HG02973 (cell line): Measurements from ENCODE around the gene ZNF385B.
"Not testable (repeated sequence)": the region's sequence is repeated elsewhere in the genome, so short reads cannot be mapped to it uniquely, and the experiment has no call there.

Source experiments
- ATAC-seq: cut with Tn5 transposase; IDR thresholded peaks from one replicate; pipeline ENCODE4 v1.9.1; 2021; ENCODE audit warnings: moderate library complexity; ENCODE audit not compliant: unreplicated experiment

Gene ZNF385B

DNA sequence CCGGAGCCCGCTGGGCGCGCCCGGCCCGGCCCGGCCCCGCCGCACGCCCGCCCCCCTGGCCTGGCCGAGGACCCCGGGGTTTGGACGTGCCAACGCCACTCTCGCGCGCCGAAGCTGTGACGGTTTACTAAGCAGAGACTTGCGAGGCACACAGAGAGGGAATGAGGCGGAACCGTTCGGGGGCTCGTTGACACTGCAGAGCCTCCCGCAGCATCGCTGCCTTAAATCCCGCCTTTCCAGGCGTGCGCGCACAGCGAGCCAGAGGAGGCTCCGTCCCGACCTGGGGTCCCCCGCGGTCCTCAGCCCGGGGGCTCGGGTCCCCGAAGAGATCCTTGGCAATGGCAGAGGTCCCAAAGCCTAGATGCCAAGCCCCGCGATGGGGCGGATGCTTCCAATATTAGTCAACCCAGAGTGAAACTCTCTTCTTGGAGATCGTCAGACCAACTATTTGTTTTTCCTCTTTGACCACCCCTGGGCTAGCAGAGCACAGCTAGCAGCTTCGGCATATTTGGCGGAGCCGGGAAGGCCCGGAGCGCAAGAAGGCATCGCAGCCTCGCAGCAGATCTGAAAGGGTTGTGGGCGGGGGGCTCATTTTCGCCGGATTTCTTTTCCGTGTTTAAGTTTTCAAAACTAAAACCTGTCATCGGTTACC is at the start of gene ZNF385B:
ZNF385B (minus strand) TSS at position 197 of the 652 bp plus-strand sequence.
- ATAC-seq: peak; percentile 46

GRCh38 chr2:179910735-179911113 is 49.3 kb upstream of the ZNF385B start:
- no peak for ATAC-seq

GRCh38 chr2:179909845-179910734 is 48.7 kb upstream of the ZNF385B start:
- no peak for ATAC-seq

- no peak for ATAC-seq
Measured at GRCh38 chr2:179900655-179901054, 39.2 kb upstream of the ZNF385B start.

DNA sequence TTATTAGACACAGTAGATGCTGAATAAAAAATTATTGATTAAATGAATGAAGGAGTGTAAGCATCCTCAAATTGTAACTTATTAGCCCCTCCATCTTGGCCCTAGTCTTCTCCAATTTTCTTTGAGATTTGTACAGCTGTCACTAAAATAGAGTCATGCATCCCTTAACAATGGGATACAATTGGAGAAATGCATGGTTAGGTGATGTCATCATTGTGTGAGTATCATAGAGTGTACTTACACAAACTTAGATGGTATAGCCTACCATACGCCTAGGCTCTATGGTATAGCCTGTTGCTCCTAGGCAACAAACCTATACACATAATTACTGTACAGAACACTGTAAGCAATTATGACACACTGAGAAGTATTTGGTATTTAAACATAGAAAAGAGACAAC is 38.3 kb upstream of the ZNF385B start:
- ATAC-seq: no peak

- no peak for ATAC-seq
Measured at GRCh38 chr2:179898873-179899272, 37.5 kb upstream of the ZNF385B start.

GRCh38 chr2:179893616-179894015 is 32.2 kb upstream of the ZNF385B start:
- no peak for ATAC-seq

DNA sequence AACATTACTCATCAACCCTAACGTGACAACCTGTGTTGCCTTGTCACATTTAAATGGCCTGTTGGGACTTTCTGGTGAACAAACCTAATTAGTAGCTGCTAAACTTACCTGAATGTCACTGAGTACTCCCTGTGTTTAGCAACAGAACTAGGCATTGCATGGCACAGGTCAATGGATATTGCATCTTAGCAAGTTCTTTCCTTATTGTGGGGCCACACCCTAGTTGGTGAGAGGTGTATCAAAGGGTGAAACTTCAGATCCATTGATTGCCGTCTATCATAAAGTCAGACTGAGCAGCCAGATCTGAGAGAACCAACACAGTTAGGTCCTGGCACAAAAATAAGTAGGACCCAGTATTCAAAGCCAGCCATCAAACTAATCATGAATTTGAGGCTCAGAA is 29.8 kb upstream of the ZNF385B start:
- ATAC-seq: no peak

DNA sequence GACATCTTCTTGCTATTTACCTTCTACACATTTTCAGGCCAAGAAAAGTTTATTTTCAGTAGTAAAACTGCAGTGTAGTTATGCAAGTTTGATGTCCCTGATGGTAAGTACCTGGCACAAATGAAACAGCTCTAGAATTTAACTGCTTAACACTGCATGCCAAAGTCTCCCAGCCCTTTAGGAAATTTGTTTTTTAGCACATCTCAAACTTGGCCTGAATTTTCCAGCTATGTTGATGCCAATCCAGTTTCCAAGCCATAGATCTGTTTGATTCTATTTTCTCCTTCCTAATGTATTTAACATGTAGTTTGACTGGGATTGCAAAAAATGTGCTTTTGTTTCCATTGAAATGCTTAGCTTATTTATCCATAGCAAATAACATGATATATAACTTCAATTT is 29.3 kb upstream of the ZNF385B start:
- ATAC-seq: no peak

GRCh38 chr2:179888642-179889041 is 27.2 kb upstream of the ZNF385B start:
- ATAC-seq: not testable (repeated sequence)

GRCh38 chr2:179884193-179884592 is 22.8 kb upstream of the ZNF385B start:
- ATAC-seq: no peak

GRCh38 chr2:179882851-179883806 is 21.7 kb upstream of the ZNF385B start:
- no peak for ATAC-seq

GRCh38 chr2:179877601-179878364 is 16.4 kb upstream of the ZNF385B start:
- ATAC-seq: no peak

GRCh38 chr2:179876266-179876665 is 14.9 kb upstream of the ZNF385B start:
- ATAC-seq: no peak

- ATAC-seq: no peak
Measured at GRCh38 chr2:179875864-179876263, 14.5 kb upstream of the ZNF385B start.

GRCh38 chr2:179862898-179863458 is 1.6 kb upstream of the ZNF385B start:
- no peak for ATAC-seq

DNA sequence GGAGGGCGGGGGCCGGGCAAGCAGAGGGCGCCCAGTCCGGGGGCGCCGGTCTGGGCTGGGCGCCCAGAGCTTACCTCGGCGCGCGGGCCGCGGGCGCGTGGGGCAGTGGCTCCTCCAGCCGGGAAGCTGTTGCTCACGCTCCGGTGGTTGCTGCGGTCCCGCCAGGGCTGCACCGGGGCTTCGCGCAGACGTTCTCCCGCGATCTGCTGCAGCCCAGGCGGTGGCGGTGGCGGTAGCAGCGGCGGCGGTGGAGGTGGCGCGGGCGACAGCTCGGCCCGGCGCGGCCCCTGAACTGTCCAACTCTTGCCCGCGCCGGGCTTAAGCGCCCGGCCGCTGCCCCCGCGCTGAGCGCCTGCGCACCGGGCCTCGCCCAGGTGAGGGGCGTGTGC is 391 bp downstream of the ZNF385B start:
- peak; percentile 35 for ATAC-seq

DNA sequence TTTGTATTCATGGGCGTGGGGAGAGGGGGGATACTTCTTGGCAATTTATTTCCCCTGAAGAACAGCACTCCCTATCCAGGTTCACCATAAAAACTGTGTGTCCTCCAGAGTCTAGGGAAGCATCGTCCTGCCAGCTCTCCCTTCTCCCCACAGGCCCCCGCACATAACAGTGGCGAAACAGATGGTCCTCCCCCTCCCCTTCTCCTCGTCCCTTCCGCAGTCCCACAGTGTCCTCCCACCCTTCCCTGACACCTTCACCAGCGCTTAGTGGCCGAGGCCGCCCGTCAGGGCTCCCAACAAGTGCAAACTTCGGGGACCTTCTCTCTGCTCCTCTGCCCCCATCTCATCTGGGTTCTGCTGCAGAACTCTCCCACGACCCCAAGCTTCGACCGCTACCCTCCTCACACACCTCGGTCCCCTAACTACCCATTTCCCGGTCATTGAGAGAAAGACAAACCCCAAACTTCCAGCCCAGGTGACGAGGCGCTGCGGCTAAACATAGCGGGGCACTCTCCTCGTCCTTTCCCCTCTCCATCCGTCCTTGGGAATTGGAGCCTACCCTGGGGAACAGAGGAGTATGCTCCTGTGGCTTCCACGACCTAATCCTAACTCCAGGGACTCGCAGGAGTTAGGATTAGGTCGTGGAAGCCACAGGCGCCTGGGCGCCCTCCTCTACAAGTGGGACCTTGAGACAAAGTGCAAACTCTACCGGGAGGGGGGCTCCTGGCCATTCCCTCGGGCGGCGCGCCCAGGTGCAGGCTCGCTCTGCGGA is 971 bp downstream of the ZNF385B start:
- no peak for ATAC-seq

DNA sequence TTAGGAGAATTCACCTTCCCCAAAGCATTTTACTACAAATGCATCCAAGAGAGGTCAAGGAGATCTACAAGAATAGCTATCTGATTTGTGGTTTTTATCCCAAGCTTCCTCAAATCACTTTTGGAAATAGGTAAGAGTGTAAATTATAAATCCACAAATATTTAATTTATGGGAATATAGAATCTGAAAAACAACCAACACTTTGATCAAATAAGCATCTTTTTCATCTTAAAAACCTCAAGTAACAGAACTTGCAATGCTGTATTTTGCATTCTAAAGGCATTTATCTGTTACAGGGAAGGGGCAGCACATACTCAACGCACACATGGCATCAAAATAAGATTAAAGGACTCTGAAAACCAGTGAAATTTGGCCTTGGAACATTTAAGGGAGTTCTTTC is 1.9 kb downstream of the ZNF385B start:
- no peak for ATAC-seq
